Sigmoid colon (tissue), 4 donors: ENCODE results near the gene PGR.

Experiments
- CTCF ChIP-seq, 4 experiments: fragments of 450-650 bp in 3 of 4; fragments of 200-600 bp in 1 of 4; IDR thresholded peaks; one replicate each; pipeline ENCODE4 v1.5.1; 2016 to 2019; ENCODE audit warnings: antibody characterized with exemption in 4 of 4, mild to moderate bottlenecking in 3 of 4, moderate library complexity in 2 of 4
- EP300 ChIP-seq, 4 donors: sonication (generic); formaldehyde crosslinking; IDR thresholded peaks; one replicate each; pipeline ENCODE4 v1.6.1; 2017; ENCODE audit warnings: antibody characterized with exemption in 4 of 4
- POLR2A ChIP-seq, 2 donors: fragments of 450-650 bp; IDR thresholded peaks; one replicate each; pipeline ENCODE4 v1.6.1; 2016; ENCODE audit warnings: antibody characterized with exemption in 2 of 2, mild to moderate bottlenecking in 2 of 2, moderate library complexity in 2 of 2

- TF ChIP-seq CTCF (IDR thresholded peaks at IDR 0.05): no peak
- TF ChIP-seq POLR2A (IDR thresholded peaks at IDR 0.05): no peak
- no peak for TF ChIP-seq EP300 (IDR thresholded peaks at IDR 0.05)
These were observed 76.1 kb downstream of the PGR start for GRCh38 chr11:101053492-101053891.
